T-helper 17 cell (primary cell): ENCODE data around the gene KLHDC8A. TPM values are rescaled to one million over a fixed set of nuclear protein-coding genes. Genes with fewer than 3 reads are reported as not detected.

ENCODE experiments used
- ATAC-seq: fragments of 150-1000 bp; cut with Tn5 transposase; 2 replicates; pipeline ENCODE4 v1.10.0; 2021; ENCODE audit warnings: mild to moderate bottlenecking, moderate library complexity
- DNase-seq, 3 donors: peaks; one replicate each; pipeline versions ENCODE4 v3.0.0 to v3.0.0-alpha.2; 2020 to 2021
- H3K9me3 ChIP-seq: one replicate; pipeline ENCODE4 v1.7.0; 2013; ENCODE audit warnings: low read length, mild to moderate bottlenecking; ENCODE audit not compliant: control insufficient read depth, poor library complexity, severe bottlenecking
- H3K27ac Mint-ChIP-seq: one replicate; pipeline ENCODE4 v1.8.0; 2022; ENCODE audit warnings: mild to moderate bottlenecking, moderate library complexity, mixed read lengths
- H3K27me3 Mint-ChIP-seq: one replicate; pipeline ENCODE4 v1.8.0; 2022; ENCODE audit warnings: mixed read lengths
- H3K36me3 Mint-ChIP-seq: one replicate; pipeline ENCODE4 v1.8.0; 2022; ENCODE audit warnings: low read depth, mixed read lengths
- H3K4me1 Mint-ChIP-seq: one replicate; pipeline ENCODE4 v1.8.0; 2022; ENCODE audit warnings: mild to moderate bottlenecking, mixed read lengths
- H3K4me3 Mint-ChIP-seq: one replicate; pipeline ENCODE4 v1.8.0; 2022; ENCODE audit warnings: mild to moderate bottlenecking, moderate library complexity, mixed read lengths
- total RNA-seq, 4 donors: library from RNA in 2 of 4; stranded (reverse) in 2 of 4; gene quantifications; one replicate each; pipeline ENCODE4 v1.2.3 and lab custom pipeline; 2022 to 2026

KLHDC8A gene
- total RNA-seq, 2 donors from 2014 or later: not detected

DNA sequence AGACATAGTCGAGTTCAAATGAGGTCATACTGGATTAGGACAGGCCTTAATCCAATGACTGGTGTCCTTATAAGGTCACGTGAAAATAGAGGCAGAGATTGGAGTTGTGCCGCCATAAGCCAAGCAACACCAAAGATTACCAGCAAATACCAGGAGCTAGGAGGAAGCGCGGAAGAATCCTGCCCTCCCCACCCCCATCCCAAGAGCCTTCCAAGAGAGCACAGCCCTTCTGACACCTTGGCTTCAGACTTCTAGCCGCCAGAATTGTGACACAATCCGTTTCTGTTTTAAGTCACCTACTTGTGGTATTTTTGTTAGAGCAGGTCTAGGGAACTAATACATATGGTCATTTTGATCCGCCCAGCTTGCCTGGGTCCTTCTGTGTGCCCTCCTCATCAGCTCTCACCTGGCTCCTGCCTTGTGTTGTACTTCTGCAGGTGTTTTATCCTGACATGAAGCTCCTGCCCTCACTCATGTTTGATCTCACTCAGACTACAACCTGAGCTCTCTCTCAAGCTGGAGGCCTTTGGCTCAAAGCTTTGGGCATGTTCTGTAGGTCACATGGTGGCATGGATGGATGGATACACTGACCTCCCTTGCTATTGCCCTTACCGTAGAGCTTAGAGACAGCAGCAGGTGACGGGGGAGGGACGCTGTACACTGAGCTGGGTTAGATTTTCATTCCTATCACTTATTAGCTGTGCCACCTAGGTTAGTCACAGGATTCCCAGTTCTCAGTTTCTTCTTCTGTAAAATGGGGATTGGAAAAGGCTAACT is 24.5 kb downstream of the KLHDC8A start:
- Mint-ChIP-seq H3K4me1 (peaks cover 8% of the 10 kb centered on the region), H3K36me3 (peaks cover 8% of the 10 kb centered on the region), H3K4me3 (no peak overlapping the region), H3K27me3 (peaks cover 19% of the 10 kb centered on the region), H3K27ac (no peak overlapping the region)
- DNase-seq (no peak), ATAC-seq (no peak)
- H3K9me3 ChIP-seq: no peaks in the 10 kb centered on the region

DNA sequence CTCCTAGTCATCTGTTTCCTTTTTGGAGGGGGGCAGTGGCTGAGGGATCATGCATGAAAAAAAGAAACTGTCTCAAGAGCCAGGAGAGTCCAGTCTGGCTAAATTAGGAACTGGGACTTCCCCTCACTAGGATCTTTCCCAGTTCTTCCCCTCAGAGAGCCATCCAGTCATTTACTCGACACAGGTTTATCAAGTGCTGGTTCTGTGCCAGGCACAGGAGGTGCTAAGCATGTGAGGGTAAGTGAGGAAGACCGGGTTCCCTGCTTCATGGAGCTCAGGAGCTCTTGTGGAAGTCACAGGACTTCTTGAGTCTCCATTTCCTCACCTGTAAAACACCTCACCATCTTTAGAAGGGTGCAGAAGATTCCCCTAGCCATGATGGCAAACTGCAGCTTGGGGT is 26.6 kb downstream of the KLHDC8A start:
- no peaks in the 10 kb centered on the region for H3K9me3 ChIP-seq
- Mint-ChIP-seq H3K4me1 (peaks cover 15% of the 10 kb centered on the region), H3K36me3 (peaks cover 8% of the 10 kb centered on the region), H3K4me3 (no peak overlapping the region), H3K27me3 (peaks cover 33% of the 10 kb centered on the region), H3K27ac (no peak overlapping the region)
- no peak for ATAC-seq
- DNase-seq: no peak

DNA sequence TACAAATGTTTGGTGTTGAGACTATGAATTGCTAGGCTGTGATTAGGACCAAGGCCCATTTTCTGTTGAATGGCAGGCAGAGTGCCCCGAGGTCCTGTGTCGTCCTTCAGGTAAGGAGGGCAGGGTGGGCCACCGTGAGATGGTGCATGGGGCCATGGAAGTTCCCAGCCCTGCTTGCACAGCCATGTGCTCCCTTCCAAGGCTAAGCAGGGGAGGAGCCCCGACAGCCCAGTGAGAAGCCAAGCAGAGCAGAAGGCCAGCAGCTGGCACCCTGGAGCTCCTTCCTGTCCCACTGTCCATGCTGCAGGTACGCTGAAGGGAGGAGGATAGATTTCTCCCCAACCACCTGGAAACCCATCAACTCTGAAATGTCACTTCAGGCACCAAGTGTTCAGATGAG is 27.0 kb downstream of the KLHDC8A start:
- peaks cover 19% of the 10 kb centered on the region for H3K4me1 Mint-ChIP-seq
- H3K27ac Mint-ChIP-seq: peak overlapping the region; percentile 54
- no peaks in the 10 kb centered on the region for H3K9me3 ChIP-seq
- H3K4me3 Mint-ChIP-seq: no peak overlapping the region
- H3K27me3 Mint-ChIP-seq: peaks cover 33% of the 10 kb centered on the region
- no peak for DNase-seq
- no peak for ATAC-seq
- H3K36me3 Mint-ChIP-seq: peaks cover 8% of the 10 kb centered on the region

DNA sequence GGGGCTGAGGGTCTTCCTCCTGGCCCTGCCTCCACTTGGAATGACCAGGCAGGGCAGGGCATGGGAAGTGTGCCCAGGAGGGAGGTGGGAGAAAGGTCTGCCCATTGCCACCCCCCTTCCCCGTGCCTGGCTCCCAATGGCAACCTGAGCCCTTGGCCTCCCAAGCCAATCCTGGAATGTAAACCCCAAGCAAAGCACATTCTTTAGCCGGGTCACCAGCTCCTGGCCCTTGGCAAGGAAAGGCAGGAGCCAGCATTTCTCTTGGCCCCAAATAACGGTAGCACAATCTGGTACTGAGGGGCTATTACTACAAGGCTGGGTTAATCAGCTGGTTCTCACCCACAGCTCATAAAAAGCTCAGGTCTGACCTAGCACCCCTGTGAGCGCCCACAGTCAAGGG is 28.2 kb downstream of the KLHDC8A start:
- DNase-seq: no peak
- H3K36me3 Mint-ChIP-seq: peaks cover 7% of the 10 kb centered on the region
- no peak overlapping the region for H3K27ac Mint-ChIP-seq
- no peak for ATAC-seq
- H3K9me3 ChIP-seq: no peaks in the 10 kb centered on the region
- H3K27me3 Mint-ChIP-seq: peaks cover 33% of the 10 kb centered on the region
- peaks cover 24% of the 10 kb centered on the region for H3K4me1 Mint-ChIP-seq
- H3K4me3 Mint-ChIP-seq: no peak overlapping the region

DNA sequence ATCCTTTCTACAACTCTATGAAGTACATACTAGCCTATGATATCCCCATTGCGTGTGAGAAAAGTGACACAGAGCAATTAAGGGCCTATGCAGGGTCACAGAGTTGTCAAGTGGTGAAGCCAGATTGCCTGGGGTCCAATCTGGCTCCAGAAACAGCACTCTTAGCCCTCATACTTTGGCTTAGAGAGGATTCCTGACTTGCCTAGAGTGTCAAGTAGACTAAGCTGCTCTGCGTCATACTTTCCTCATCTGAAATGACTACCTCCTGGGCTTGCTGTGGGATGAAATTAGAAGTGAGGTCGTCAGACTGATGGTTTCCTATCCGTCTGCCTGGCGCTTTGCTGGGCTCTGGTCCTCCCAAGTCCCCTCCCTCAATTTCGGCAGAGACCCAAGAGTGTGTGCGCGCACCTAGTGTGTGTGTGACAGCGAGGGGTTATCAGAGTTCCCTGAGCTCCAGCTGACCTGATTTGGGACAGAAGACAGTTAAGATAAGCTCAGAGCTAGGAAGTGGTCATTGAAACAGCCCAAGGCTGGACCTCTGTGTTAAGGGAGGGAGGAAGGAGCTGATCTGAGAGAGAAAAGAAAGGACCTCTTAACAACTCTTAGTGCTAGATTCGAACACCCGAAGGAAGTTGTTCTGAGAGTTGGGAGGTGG is 29.8 kb downstream of the KLHDC8A start:
- Mint-ChIP-seq H3K27me3 (peaks cover 32% of the 10 kb centered on the region), H3K4me3 (no peak overlapping the region), H3K27ac (no peak overlapping the region), H3K4me1 (peaks cover 24% of the 10 kb centered on the region), H3K36me3 (peaks cover 5% of the 10 kb centered on the region)
- no peaks in the 10 kb centered on the region for H3K9me3 ChIP-seq
- DNase-seq (no peak), ATAC-seq (no peak)

DNA sequence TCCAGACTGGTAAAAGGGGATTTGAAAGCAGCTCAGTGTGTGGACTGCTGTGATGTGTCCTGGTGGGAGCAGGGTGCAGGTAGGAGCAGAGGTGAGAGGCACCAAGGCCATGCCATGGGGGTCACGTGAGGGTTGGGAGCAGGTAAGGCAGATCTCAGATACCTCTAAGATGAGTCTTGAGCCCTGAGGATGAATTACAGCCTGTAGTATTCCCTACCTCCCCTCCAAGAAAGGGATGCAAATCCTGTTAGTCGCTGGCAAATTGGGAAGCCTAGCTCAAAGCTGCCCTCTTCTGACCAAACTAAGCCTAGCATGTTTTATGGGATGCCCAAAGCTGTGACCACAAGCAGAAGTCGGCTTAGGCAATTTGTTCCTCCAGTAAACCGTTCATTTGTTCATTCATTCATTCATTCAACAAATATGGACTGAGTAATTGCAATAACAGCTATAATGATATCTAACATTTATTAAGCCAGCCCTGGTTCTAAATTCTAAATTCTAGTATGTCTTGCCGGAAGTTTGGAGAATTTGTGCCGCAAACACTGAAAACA is 31.3 kb downstream of the KLHDC8A start:
- DNase-seq (peak in 2 of 3 donors; percentile 23 to 51), ATAC-seq (no peak)
- peak overlapping the region; percentile 55 for H3K4me3 Mint-ChIP-seq
- H3K36me3 Mint-ChIP-seq: peaks cover 6% of the 10 kb centered on the region
- H3K27me3 Mint-ChIP-seq: peaks cover 26% of the 10 kb centered on the region
- H3K4me1 Mint-ChIP-seq: peaks cover 26% of the 10 kb centered on the region
- no peaks in the 10 kb centered on the region for H3K9me3 ChIP-seq
- H3K27ac Mint-ChIP-seq: no peak overlapping the region

DNA sequence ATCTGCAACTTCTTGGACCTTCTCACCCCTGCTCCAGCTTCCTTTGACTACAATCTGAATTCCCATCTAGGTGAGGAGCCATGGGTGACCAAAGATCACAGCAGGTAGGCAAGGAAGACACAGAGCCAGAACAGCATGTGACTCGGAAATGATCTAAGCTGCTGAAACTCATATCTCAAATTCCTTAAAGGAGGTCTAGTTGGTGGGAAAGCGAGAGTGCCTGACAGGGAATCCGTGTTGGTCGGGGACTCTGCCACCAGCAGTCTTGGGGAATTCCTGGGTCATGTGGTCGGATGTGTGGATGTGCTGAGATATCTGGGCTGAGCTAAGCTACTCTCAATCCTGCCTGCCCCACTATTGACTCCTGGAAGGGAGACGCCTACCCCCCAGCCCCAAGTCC is 31.9 kb downstream of the KLHDC8A start:
- DNase-seq (no peak), ATAC-seq (no peak)
- Mint-ChIP-seq H3K36me3 (peaks cover 6% of the 10 kb centered on the region), H3K27me3 (peaks cover 23% of the 10 kb centered on the region), H3K4me3 (peak overlapping the region; percentile 55), H3K4me1 (peaks cover 28% of the 10 kb centered on the region), H3K27ac (peak overlapping the region; percentile 29)
- no peaks in the 10 kb centered on the region for H3K9me3 ChIP-seq

DNA sequence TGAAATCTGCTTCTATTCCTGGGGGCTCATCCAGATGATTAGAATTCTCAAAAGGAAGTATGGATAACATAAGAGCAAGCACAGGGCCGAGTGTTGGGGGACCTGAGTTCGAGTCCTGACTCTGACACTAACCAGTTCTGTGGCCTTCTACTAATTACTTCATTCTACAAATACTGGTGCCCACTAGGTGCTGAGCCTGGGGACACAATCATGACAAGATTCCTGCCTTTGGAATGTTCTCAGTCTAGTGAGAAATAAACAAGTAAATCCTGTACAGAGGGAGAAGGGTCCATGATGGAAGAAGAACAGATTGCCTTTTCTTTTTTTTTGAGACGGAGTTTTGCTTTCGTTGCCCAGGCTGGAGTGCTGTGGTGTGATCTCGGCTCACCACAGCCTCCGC is 32.9 kb downstream of the KLHDC8A start:
- no peak for ATAC-seq
- peaks cover 15% of the 10 kb centered on the region for H3K27me3 Mint-ChIP-seq
- H3K4me3 Mint-ChIP-seq: no peak overlapping the region
- H3K36me3 Mint-ChIP-seq: peaks cover 7% of the 10 kb centered on the region
- H3K9me3 ChIP-seq: no peaks in the 10 kb centered on the region
- H3K27ac Mint-ChIP-seq: peak overlapping the region; percentile 8
- H3K4me1 Mint-ChIP-seq: peaks cover 36% of the 10 kb centered on the region
- no peak for DNase-seq

DNA sequence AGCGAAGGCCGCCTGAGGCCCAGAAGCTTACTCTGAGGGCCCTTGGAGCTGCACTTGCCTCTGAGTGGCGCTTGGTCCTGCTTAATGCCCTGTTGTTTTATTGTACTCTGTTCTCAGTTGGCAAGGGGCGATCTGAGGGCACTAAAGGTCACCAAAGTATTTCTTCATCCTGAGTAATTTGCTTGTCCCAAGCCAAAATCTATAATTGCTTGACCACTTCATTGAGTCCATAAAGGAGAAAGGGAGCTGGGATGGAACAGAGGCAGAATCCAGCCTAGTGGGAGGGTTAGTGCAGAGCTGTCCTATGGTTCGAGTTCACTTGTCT is 34.8 kb downstream of the KLHDC8A start:
- ATAC-seq: no peak
- H3K27me3 Mint-ChIP-seq: peaks cover 11% of the 10 kb centered on the region
- peak overlapping the region; percentile 95 for H3K27ac Mint-ChIP-seq

DNA sequence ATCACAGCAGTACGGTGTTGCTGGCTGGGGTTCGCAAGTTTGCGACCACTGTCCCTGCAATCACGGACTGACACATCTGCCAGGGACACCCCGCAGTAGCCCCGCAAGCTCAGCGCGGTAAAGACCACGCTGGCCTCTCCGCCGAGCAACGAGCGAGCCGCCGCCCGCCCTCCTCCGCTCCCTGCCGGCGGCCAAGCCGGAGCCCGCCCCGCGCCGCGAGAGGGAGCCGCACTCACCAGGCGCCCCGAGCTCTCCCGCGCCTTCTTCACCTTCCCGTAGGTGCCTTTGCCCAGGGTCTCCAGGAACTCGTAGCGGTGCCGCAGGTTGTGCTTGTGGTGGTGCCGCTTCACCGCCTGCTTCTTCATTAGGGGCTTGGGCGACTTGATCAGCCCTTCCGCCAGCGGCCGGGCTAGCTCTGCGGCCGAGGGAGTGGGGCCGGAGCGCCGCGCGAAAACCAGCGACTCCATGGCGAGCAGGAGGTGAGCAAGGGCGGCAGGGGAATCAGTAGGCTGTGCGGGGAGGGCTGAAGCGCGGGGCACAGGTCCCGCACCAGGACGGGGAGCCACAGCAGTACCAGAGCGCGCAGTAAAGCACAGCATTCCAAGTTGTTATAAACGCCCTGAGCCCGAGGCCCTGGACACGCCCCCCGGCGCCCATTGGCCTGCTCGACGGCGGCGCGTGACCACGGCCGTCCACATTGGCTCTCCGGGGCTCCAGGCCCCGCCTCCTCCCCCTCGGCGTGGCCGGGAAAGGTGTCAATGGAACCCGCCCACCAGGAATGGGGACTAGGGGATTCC is 35.4 kb downstream of the KLHDC8A start, which contains the start of gene NUAK2:
NUAK2 (minus strand) TSS at position 584 of the 797 bp plus-strand sequence; CDS start at position 467, 117 bp downstream.
- Mint-ChIP-seq H3K27me3 (peaks cover 6% of the 10 kb centered on the region), H3K36me3 (peaks cover 7% of the 10 kb centered on the region), H3K4me3 (peak within 1 kb of the TSS; percentile 98), H3K27ac (peak within 1 kb of the TSS; percentile 95), H3K4me1 (peaks cover 53% of the 10 kb centered on the region)
- DNase-seq (peak; percentile 79 to 86 (median 84)), ATAC-seq (peak; percentile 92)
- no peaks in the 10 kb centered on the region for H3K9me3 ChIP-seq

More for the DNA sequence above, 34.8 kb downstream of the KLHDC8A start:
- Mint-ChIP-seq H3K4me3 (peak overlapping the region; percentile 98), H3K4me1 (peaks cover 48% of the 10 kb centered on the region), H3K36me3 (peaks cover 7% of the 10 kb centered on the region)
- no peak for DNase-seq
- no peaks in the 10 kb centered on the region for H3K9me3 ChIP-seq

DNA sequence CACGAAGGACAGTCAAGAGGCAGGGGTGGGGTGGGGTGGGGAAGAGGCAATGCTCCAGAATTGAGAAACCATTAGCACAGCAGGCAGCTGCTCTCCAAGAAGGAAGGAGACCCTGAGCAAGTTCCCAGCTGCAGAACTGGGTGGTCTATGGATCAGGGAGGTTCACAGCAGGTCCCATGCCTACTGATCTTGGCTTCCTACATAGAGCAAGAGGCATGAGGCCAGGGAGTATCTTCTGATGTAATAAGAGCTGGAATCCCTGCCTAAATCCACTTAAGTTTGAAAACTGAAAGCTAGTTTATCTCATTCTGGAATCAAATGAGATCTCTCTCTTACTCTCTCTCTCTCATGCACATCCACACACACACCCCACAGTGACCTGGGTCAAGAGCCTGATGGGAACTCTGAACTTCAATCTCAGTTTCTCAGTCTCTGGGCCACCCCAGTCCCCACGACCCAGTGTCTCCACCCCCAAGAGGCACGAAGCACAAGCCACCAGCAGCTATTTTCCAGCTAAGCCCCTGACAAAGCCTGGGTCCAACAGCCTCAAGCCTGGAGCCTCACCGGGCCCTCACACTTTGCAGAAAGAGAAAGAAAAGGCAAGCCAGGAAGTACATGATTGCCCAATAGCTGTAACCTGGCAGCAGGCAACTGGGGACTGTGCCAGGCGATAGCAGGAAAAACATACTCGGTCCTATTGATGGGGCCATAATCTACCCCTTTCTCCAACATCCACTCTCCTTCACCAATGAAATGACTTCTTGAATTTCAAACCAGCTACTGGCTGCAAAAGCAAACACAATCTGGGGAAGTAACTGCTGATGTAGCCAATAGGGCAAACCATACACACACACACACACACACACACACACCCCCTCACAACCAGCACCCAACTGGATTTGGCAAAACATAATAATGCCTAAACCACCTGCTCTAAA is 37.4 kb downstream of the KLHDC8A start:
- peaks cover 48% of the 10 kb centered on the region for H3K4me1 Mint-ChIP-seq
- peak overlapping the region; percentile 98 for H3K4me3 Mint-ChIP-seq
- H3K9me3 ChIP-seq: no peaks in the 10 kb centered on the region
- DNase-seq (no peak), ATAC-seq (peak; percentile 24)
- H3K27me3 Mint-ChIP-seq: no peaks in the 10 kb centered on the region
- H3K36me3 Mint-ChIP-seq: peaks cover 7% of the 10 kb centered on the region
- peak overlapping the region; percentile 95 for H3K27ac Mint-ChIP-seq

DNA sequence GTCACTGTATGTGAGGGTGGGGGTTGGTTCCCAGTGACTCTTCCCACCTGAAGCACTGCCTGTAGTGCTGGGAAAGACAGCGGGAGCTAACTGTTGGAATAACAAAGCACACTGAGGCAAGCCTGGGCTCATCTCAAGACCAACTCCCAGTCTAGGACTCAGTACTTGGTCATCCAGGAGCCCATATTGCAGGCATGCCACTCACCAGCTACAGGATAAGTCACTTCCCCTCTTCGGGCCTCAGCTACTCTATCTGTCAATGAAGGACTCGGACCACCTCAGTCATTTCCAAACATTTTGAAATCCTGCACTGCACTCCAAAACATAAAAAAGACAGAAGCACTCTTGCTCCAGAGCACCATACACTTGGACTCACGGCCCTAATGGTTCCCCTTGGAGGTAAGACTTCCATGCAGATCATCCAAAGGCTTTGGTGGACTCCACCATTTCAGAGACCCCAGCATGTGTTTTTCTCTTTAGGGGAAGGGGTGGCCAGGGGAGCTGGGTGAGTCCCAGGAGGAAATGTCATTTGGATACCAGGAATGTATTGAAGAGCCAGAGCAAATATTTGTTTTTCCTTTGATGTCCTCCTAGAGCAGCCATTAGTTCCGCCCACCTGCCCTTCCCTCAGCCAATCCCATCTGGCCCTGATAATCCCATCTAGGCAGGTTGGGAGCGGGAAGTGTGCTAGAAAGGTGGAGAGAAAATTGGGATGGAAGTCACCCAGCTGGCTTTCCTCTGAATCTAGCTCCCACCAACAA is 38.3 kb downstream of the KLHDC8A start:
- H3K9me3 ChIP-seq: no peaks in the 10 kb centered on the region
- no peaks in the 10 kb centered on the region for H3K27me3 Mint-ChIP-seq
- H3K4me1 Mint-ChIP-seq: peaks cover 54% of the 10 kb centered on the region
- H3K36me3 Mint-ChIP-seq: peaks cover 7% of the 10 kb centered on the region
- peak overlapping the region; percentile 98 for H3K4me3 Mint-ChIP-seq
- no peak for DNase-seq
- H3K27ac Mint-ChIP-seq: peak overlapping the region; percentile 95
- no peak for ATAC-seq
